Measurements from ENCODE around the gene IBA57. TPM values are rescaled to one million over a fixed set of nuclear protein-coding genes. Genes with fewer than 3 reads are reported as not detected.

IBA57 gene
- total and polyA plus RNA-seq, 4 experiments from 2014 or later = 1.3 to 12.0 (median 6.9) TPM

Other genes starting within 250 kb of the IBA57 start
- under 1 TPM; 0.08 to 0.15 TPM for gene WNT9A, start 217.9 kb upstream of the IBA57 start, total RNA-seq
- under 1 TPM in 1 of 2 donors, not detected in 1; 0.08 TPM for gene WNT9A, start 217.9 kb upstream of the IBA57 start, polyA plus RNA-seq
- gene WNT3A, start 158.8 kb upstream of the IBA57 start, total RNA-seq = not detected
- not detected for gene WNT3A, start 158.8 kb upstream of the IBA57 start, polyA plus RNA-seq
- gene ARF1, start 83.1 kb upstream of the IBA57 start, total RNA-seq = 100 to 1,000 TPM; 265 to 270 TPM
- gene ARF1, start 83.1 kb upstream of the IBA57 start, polyA plus RNA-seq = 100 to 1,000 TPM; 493 to 600 TPM
- 10 to 100 TPM; 28.5 to 30.7 TPM for gene C1orf35, start 62.5 kb upstream of the IBA57 start, total RNA-seq
- 10 to 100 TPM; 16.4 to 20.0 TPM for gene C1orf35, start 62.5 kb upstream of the IBA57 start, polyA plus RNA-seq
- gene MRPL55, start 56.5 kb upstream of the IBA57 start, total RNA-seq = 10 to 100 TPM; 57.8 to 64.5 TPM
- 100 to 1,000 TPM; 108 to 157 TPM for gene MRPL55, start 56.5 kb upstream of the IBA57 start, polyA plus RNA-seq
- gene GUK1, start 25.5 kb upstream of the IBA57 start, total RNA-seq = 100 to 1,000 TPM; 179 to 185 TPM
- gene GUK1, start 25.5 kb upstream of the IBA57 start, polyA plus RNA-seq = 100 to 1,000 TPM; 382 to 488 TPM
- gene GJC2, start 15.9 kb upstream of the IBA57 start, total RNA-seq = under 1 TPM; 0.61 to 0.80 TPM
- gene GJC2, start 15.9 kb upstream of the IBA57 start, polyA plus RNA-seq = not detected
- 10 to 100 TPM; 76.0 to 91.4 TPM for gene OBSCN, start 42.2 kb downstream of the IBA57 start, total RNA-seq
- 1 to 10 TPM in 1 of 2 donors, under 1 TPM in 1; 0.19 to 3.5 TPM for gene OBSCN, start 42.2 kb downstream of the IBA57 start, polyA plus RNA-seq
- gene TRIM11, start 241.0 kb downstream of the IBA57 start, total RNA-seq = 10 to 100 TPM; 56.6 to 61.7 TPM
- 10 to 100 TPM; 11.0 to 26.2 TPM for gene TRIM11, start 241.0 kb downstream of the IBA57 start, polyA plus RNA-seq